Measurements from ENCODE around the gene COBL.

The COBL gene

GRCh38 chr7:51067258-51067657 is 249.4 kb downstream of the COBL start:
- no peak for TF ChIP-seq CTCF (IDR thresholded peaks at IDR 0.05; ENCODE audit: low read length, missing control alignments)
- no peak overlapping the region for H3K4me3 ChIP-seq (replicated peaks; ENCODE audit: low read depth, low read length)
- no peak for DNase-seq (ENCODE audit: low read depth)

- no peak for DNase-seq (ENCODE audit: low read depth)
- no peak overlapping the region for H3K4me3 ChIP-seq (replicated peaks; ENCODE audit: low read depth, low read length)
- TF ChIP-seq CTCF (IDR thresholded peaks at IDR 0.05; ENCODE audit: low read length, missing control alignments) = no peak
Measured at GRCh38 chr7:51066405-51066882, 250.2 kb downstream of the COBL start.

- H3K4me3 ChIP-seq (replicated peaks; ENCODE audit: low read depth, low read length) = no peak overlapping the region
- no peak for DNase-seq (ENCODE audit: low read depth)
- TF ChIP-seq CTCF (IDR thresholded peaks at IDR 0.05; ENCODE audit: low read length, missing control alignments) = no peak
Measured at GRCh38 chr7:51065766-51066165, 250.8 kb downstream of the COBL start.

GRCh38 chr7:51064688-51065087 is 251.9 kb downstream of the COBL start:
- no peak for DNase-seq (ENCODE audit: low read depth)
- no peak overlapping the region for H3K4me3 ChIP-seq (replicated peaks; ENCODE audit: low read depth, low read length)
- TF ChIP-seq CTCF (IDR thresholded peaks at IDR 0.05; ENCODE audit: low read length, missing control alignments) = no peak

DNA sequence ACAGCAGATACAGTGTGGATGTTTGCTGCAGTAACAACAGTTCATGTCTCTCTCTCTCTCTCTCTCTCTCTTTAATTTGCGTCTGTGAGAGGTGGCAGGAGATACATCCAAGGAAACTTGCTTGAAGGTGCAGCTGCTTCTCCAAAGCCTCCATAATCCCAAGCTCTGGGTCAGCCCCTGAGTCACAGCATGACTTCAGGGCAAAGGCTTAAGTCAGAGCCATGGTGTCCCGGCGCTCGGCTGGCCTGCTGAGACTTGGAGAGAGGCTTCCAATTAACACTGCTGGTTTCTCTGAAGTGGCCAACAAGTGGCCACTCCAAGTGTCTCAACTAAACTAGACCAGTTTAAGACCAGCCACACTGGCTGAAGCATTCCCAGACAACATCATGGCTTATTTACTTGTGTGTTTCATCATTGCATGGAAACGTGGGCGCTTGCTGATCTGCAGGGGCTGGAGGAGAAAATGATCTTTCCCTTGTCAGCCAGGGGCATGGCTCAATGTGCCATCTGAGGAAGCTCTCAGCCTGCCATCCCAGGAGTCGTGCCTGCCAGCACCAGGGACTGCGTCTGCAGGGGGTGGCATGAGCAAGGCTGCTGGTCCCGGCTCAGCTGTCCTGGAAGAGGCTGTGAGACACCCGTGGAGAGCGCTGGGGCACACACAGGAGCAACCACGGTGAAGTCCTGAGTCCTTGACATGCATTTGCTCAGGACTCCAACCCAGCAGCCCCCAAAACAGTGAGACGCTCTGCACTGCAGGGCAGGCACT is 254.2 kb downstream of the COBL start:
- no peak for TF ChIP-seq CTCF (IDR thresholded peaks at IDR 0.05; ENCODE audit: low read length, missing control alignments)
- DNase-seq (ENCODE audit: low read depth) = no peak
- no peak overlapping the region for H3K4me3 ChIP-seq (replicated peaks; ENCODE audit: low read depth, low read length)

DNA sequence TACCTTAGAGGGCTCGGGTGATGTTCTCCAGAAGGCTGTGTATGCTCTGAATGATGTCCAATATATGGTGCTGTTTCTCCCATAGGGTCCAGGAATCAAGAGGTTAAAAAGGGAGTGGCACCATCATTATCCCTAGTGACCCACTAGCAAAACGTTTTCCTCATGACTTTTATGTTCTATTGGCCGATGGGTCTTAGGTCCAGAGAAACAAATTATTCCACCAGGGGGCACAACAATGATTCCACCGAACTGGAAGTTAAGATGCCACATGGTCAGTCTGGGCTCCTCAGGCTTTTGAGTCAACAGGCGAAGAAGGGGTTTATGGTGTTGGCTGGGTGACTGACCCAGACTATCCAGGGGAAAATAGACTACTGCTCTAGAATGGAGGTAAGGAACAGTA is 256.1 kb downstream of the COBL start:
- TF ChIP-seq CTCF (IDR thresholded peaks at IDR 0.05; ENCODE audit: low read length, missing control alignments) = peak; percentile 3
- no peak for DNase-seq (ENCODE audit: low read depth)
- H3K4me3 ChIP-seq (replicated peaks; ENCODE audit: low read depth, low read length) = no peak overlapping the region

Measured in fibroblast of pulmonary artery (primary cell).